H9 (cell line): ENCODE measurements around the gene PALD1. TPM values are rescaled to one million over a fixed set of nuclear protein-coding genes. Genes with fewer than 3 reads are reported as not detected.

Experiments used
- DNase-seq: peaks from one replicate; pipeline ENCODE4 v3.0.0-alpha.2; 2017
- H2AFZ ChIP-seq: one replicate; pipeline ENCODE4 v1.6.1; 2013; ENCODE audit warnings: mild to moderate bottlenecking, low read length, control low read depth, moderate library complexity
- H2AK5ac ChIP-seq: 2 replicates; pipeline ENCODE4 v1.6.1; 2013; ENCODE audit warnings: low read length, control low read depth, mixed read lengths; ENCODE audit not compliant: insufficient read length
- H2BK120ac ChIP-seq: one replicate; pipeline ENCODE4 v1.6.1; 2013; ENCODE audit warnings: low read depth, mild to moderate bottlenecking, low read length, control low read depth, inconsistent platforms; ENCODE audit not compliant: poor library complexity, severe bottlenecking
- H2BK12ac ChIP-seq: 2 replicates; pipeline ENCODE4 v1.6.1; 2013; ENCODE audit warnings: low read length, control low read depth, mixed read lengths, low read depth; ENCODE audit not compliant: insufficient read length
- H2BK15ac ChIP-seq: 2 replicates; pipeline ENCODE4 v1.6.1; 2013; ENCODE audit warnings: low read depth, low read length, control low read depth
- H2BK20ac ChIP-seq: one replicate; pipeline ENCODE4 v1.6.1; 2013; ENCODE audit warnings: low read depth, mild to moderate bottlenecking, low read length, control low read depth, inconsistent platforms; ENCODE audit not compliant: poor library complexity, severe bottlenecking
- H2BK5ac ChIP-seq: 2 replicates; pipeline ENCODE4 v1.6.1; 2013; ENCODE audit warnings: low read length, control low read depth, mixed read lengths; ENCODE audit not compliant: insufficient read length
- H3K14ac ChIP-seq: 2 replicates; pipeline ENCODE4 v1.6.1; 2013; ENCODE audit warnings: low read length, control low read depth; ENCODE audit not compliant: insufficient read depth
- H3K18ac ChIP-seq: 2 replicates; pipeline ENCODE4 v1.6.1; 2013; ENCODE audit warnings: low read depth, mild to moderate bottlenecking, mixed read lengths, low read length, control low read depth; ENCODE audit not compliant: insufficient read length
- H3K23ac ChIP-seq: 2 replicates; pipeline ENCODE4 v1.6.1; 2013; ENCODE audit warnings: low read length, control low read depth, mixed read lengths, low read depth; ENCODE audit not compliant: insufficient read length
- H3K23me2 ChIP-seq: 2 replicates; pipeline ENCODE4 v1.6.1; 2013; ENCODE audit warnings: low read depth, mild to moderate bottlenecking, mixed read lengths, low read length, control low read depth; ENCODE audit not compliant: insufficient read length, poor library complexity, severe bottlenecking
- H3K27ac ChIP-seq: 2 replicates; pipeline ENCODE4 v1.5.1; 2013; ENCODE audit warnings: low read length, control low read depth, mixed read lengths, low read depth; ENCODE audit not compliant: insufficient read length
- H3K27me3 ChIP-seq: 2 replicates; pipeline ENCODE4 v1.6.1; 2013; ENCODE audit warnings: low read length, control low read depth, inconsistent platforms; ENCODE audit not compliant: insufficient read depth
- H3K4ac ChIP-seq: 2 replicates; pipeline ENCODE4 v1.6.1; 2013; ENCODE audit warnings: low read depth, mild to moderate bottlenecking, control low read depth, inconsistent platforms, low read length, moderate library complexity
- H3K4me1 ChIP-seq: 2 replicates; pipeline ENCODE4 v1.6.1; 2013; ENCODE audit warnings: low read length, control low read depth, inconsistent platforms; ENCODE audit not compliant: insufficient read depth
- H3K4me2 ChIP-seq: 2 replicates; pipeline ENCODE4 v1.6.1; 2013; ENCODE audit warnings: low read length, control low read depth, mixed read lengths; ENCODE audit not compliant: insufficient read length, insufficient read depth
- H3K56ac ChIP-seq: 2 replicates; pipeline ENCODE4 v1.6.1; 2013; ENCODE audit warnings: low read depth, mild to moderate bottlenecking, mixed read lengths, low read length, control low read depth; ENCODE audit not compliant: insufficient read length
- H3K79me1 ChIP-seq: 2 replicates; pipeline ENCODE4 v1.6.1; 2013; ENCODE audit warnings: low read depth, mild to moderate bottlenecking, moderate library complexity, low read length, control low read depth, inconsistent platforms; ENCODE audit not compliant: insufficient read depth, poor library complexity, severe bottlenecking
- H3K79me2 ChIP-seq: 2 replicates; pipeline ENCODE4 v1.6.1; 2013; ENCODE audit warnings: low read length, control low read depth, inconsistent platforms; ENCODE audit not compliant: insufficient read depth
- H3K9ac ChIP-seq: 2 replicates; pipeline ENCODE4 v1.6.1; 2013; ENCODE audit warnings: low read length, control low read depth, mixed read lengths; ENCODE audit not compliant: insufficient read length; ENCODE audit errors: extremely low read depth
- H3K9me3 ChIP-seq: one replicate; pipeline ENCODE4 v1.6.1; 2013; ENCODE audit warnings: low read depth, low read length, inconsistent platforms; ENCODE audit not compliant: control insufficient read depth
- H3T11ph ChIP-seq: one replicate; pipeline ENCODE4 v1.6.1; 2013; ENCODE audit warnings: mild to moderate bottlenecking, low read length, control low read depth, inconsistent platforms
- H4K20me1 ChIP-seq: one replicate; pipeline ENCODE4 v1.6.1; 2013; ENCODE audit not compliant: control insufficient read depth, insufficient read length, insufficient read depth
- H4K5ac ChIP-seq: 2 replicates; pipeline ENCODE4 v1.6.1; 2013; ENCODE audit warnings: low read depth, mild to moderate bottlenecking, mixed read lengths, low read length, control low read depth; ENCODE audit not compliant: insufficient read length
- H4K8ac ChIP-seq: replicated peaks from 2 replicates; pipeline ENCODE4 v1.6.1; 2013; ENCODE audit warnings: low read length, control low read depth, mixed read lengths, low read depth; ENCODE audit not compliant: insufficient read length
- H4K91ac ChIP-seq: 2 replicates; pipeline ENCODE4 v1.6.1; 2013; ENCODE audit warnings: low read depth, mild to moderate bottlenecking, moderate library complexity, mixed read lengths, low read length, control low read depth; ENCODE audit not compliant: insufficient read length
- H3K27ac Mint-ChIP-seq, 3 experiments: 2 replicates in 2 of 3; 3 replicates in 1 of 3; pipeline ENCODE4 v1.8.0; 2020 to 2021; ENCODE audit warnings: mixed read lengths in 3 of 3, mild to moderate bottlenecking in 1 of 3, moderate library complexity in 1 of 3
- H3K27me3 Mint-ChIP-seq: 2 replicates; pipeline ENCODE4 v1.8.0; 2021; ENCODE audit warnings: low read depth, mild to moderate bottlenecking, moderate library complexity, mixed read lengths
- H3K36me3 Mint-ChIP-seq, 3 experiments: 2 replicates in 2 of 3; 3 replicates in 1 of 3; pipeline ENCODE4 v1.8.0; 2020 to 2021; ENCODE audit warnings: low read depth in 3 of 3, mixed read lengths in 3 of 3; ENCODE audit not compliant: insufficient read depth in 1 of 3
- H3K4me1 Mint-ChIP-seq, 2 experiments: 2 replicates each; pipeline ENCODE4 v1.8.0; 2020; ENCODE audit warnings: mixed read lengths in 2 of 2
- H3K4me3 Mint-ChIP-seq, 2 experiments: 2 replicates in 1 of 2; 3 replicates in 1 of 2; pipeline ENCODE4 v1.8.0; 2020 to 2021; ENCODE audit warnings: mild to moderate bottlenecking in 2 of 2, mixed read lengths in 2 of 2, moderate library complexity in 1 of 2
- H3K9me3 Mint-ChIP-seq, 2 experiments: 2 replicates in 1 of 2; 3 replicates in 1 of 2; pipeline ENCODE4 v1.8.0; 2020; ENCODE audit warnings: mild to moderate bottlenecking in 2 of 2, mixed read lengths in 2 of 2, moderate library complexity in 1 of 2
- CTCF ChIP-seq: fragments of 200-600 bp; sonication (generic); conservative IDR thresholded peaks from 3 replicates; pipeline ENCODE4 v1.8.0; 2021; ENCODE audit warnings: antibody characterized with exemption, mild to moderate bottlenecking
- WGBS: extraction: QIAGEN DNeasy Blood & Tissue Kit; methylation state at CpG from one replicate; pipeline ENCODE4 v1.1.7; 2013; ENCODE audit warnings: missing lambda C conversion rate, low lambda C conversion rate, mixed read lengths; ENCODE audit not compliant: insufficient read length; ENCODE audit errors: extremely low coverage; 5-methylcytosine and 5-hydroxymethylcytosine counted together
- total RNA-seq: library from RNA; stranded (reverse); gene quantifications from 2 replicates; pipeline ENCODE4 v1.2.1, GENCODE V29; 2021

Gene PALD1
- total RNA-seq, 1 experiment from 2014 or later = 21.1 TPM

- no peak overlapping the region for H3K14ac ChIP-seq
- H3K4me2 ChIP-seq = no peak overlapping the region
- no peak overlapping the region for H3T11ph ChIP-seq
- H4K8ac ChIP-seq = no peak overlapping the region
- no peak overlapping the region for H3K23ac ChIP-seq
- peaks cover 8 to 27% (median 11%) of the 10 kb centered on the region in 3 experiments; a peak in 4 of 7 replicates for H3K36me3 Mint-ChIP-seq
- H2BK120ac ChIP-seq = no peak overlapping the region
- H2BK20ac ChIP-seq = no peak overlapping the region
- no peak overlapping the region for H2BK5ac ChIP-seq
- H3K27ac ChIP-seq = no peak overlapping the region
- no peaks in the 10 kb centered on the region for H3K79me2 ChIP-seq
- no peak overlapping the region; a peak in 1 of 7 replicates for H3K27ac Mint-ChIP-seq
- WGBS = no CpG with 5 or more reads among the region's 6 CpGs
- H3K27me3 Mint-ChIP-seq = no peaks in the 10 kb centered on the region
- H4K91ac ChIP-seq = no peak overlapping the region
- no peak overlapping the region for H2BK12ac ChIP-seq
- no peak overlapping the region for H2AK5ac ChIP-seq
- no peak overlapping the region for H3K4ac ChIP-seq
- H3K56ac ChIP-seq = no peak overlapping the region
- no peaks in the 10 kb centered on the region for H3K9me3 ChIP-seq
- H3K9ac ChIP-seq = no peak overlapping the region
- no peak overlapping the region for H3K18ac ChIP-seq
- no peak overlapping the region for H4K5ac ChIP-seq
- no peak overlapping the region for H2AFZ ChIP-seq
- H3K27me3 ChIP-seq = no peaks in the 10 kb centered on the region
- no peak overlapping the region for H3K4me3 Mint-ChIP-seq
- 0 out of 4 replicates have a peak, but pooled peaks cover 0 to 2% of the 10 kb centered on the region in 2 experiments for H3K4me1 Mint-ChIP-seq
- no peak for TF ChIP-seq CTCF
- H3K4me1 ChIP-seq = no peaks in the 10 kb centered on the region
- no peak for DNase-seq
- H4K20me1 ChIP-seq = no peaks in the 10 kb centered on the region
- no peak overlapping the region for H2BK15ac ChIP-seq
- no peaks in the 10 kb centered on the region for H3K9me3 Mint-ChIP-seq
- no peaks in the 10 kb centered on the region for H3K79me1 ChIP-seq
- H3K23me2 ChIP-seq = no peaks in the 10 kb centered on the region
Measured at GRCh38 chr10:70550459-70550858, 71.9 kb downstream of the PALD1 start.
